ENCODE measurements around the gene TBPL1.

The TBPL1 gene

DNA sequence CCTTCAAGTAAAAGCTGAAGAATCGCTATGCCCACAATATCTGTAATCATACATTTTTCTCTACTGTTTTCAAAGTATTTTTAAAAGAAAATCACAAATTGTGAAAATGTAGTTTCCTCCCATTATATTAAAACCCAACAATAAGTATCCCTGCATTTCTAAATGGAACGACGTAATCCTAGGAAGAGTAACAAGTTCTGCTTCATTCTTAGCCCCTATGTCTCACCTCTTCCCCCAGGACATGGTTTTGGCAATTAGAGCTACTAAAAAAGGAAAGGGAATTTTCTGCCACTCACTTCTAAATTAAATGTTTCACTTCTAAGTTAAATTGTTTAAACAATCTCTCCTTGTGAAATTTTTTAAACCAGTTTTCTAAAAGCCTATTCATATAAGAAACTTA lies 47.4 kb downstream of the TBPL1 start (continued):
- TF ChIP-seq ISL1 (CRISPR knock-in tag; IDR thresholded peaks at IDR 0.05), result no peak
- TF ChIP-seq, protein P1, sequence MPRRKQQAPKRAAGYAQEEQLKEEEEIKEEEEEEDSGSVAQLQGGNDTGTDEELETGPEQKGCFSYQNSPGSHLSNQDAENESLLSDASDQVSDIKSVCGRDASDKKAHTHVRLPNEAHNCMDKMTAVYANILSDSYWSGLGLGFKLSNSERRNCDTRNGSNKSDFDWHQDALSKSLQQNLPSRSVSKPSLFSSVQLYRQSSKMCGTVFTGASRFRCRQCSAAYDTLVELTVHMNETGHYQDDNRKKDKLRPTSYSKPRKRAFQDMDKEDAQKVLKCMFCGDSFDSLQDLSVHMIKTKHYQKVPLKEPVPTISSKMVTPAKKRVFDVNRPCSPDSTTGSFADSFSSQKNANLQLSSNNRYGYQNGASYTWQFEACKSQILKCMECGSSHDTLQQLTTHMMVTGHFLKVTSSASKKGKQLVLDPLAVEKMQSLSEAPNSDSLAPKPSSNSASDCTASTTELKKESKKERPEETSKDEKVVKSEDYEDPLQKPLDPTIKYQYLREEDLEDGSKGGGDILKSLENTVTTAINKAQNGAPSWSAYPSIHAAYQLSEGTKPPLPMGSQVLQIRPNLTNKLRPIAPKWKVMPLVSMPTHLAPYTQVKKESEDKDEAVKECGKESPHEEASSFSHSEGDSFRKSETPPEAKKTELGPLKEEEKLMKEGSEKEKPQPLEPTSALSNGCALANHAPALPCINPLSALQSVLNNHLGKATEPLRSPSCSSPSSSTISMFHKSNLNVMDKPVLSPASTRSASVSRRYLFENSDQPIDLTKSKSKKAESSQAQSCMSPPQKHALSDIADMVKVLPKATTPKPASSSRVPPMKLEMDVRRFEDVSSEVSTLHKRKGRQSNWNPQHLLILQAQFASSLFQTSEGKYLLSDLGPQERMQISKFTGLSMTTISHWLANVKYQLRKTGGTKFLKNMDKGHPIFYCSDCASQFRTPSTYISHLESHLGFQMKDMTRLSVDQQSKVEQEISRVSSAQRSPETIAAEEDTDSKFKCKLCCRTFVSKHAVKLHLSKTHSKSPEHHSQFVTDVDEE (CRISPR knock-in tag; IDR thresholded peaks at IDR 0.05), result no peak
- no peak for TF ChIP-seq GLIS3 (CRISPR knock-in tag; IDR thresholded peaks at IDR 0.05)
- no peak for TF ChIP-seq ZFP3 (CRISPR knock-in tag; IDR thresholded peaks at IDR 0.05)

DNA sequence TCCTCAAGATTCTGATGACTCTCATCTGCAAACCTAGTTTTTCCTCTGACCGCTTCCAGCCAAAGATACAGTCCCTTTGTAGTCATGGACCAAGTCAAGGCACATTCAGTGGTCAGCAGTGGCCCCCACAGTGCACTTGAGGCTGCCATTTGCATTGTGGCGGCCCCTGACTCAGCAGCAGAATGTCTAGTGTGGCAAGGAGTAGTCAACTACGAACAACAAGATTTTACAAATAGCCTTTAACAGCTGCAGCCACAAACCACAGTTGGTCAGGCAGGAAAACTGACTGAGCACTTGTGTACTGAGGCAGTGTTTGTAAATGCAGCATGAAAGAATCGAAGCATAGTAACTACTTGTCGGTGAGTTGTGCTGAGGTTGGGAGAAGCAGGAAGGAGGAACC lies 49.8 kb downstream of the TBPL1 start:
- no peak for ATAC-seq
- TF ChIP-seq PPARA (CRISPR knock-in tag; IDR thresholded peaks at IDR 0.05; ENCODE audit: borderline replicate concordance) (no peak), ISL1 (CRISPR knock-in tag; IDR thresholded peaks at IDR 0.05) (no peak), ZNF8 (CRISPR knock-in tag; IDR thresholded peaks at IDR 0.05) (no peak), RARB (CRISPR knock-in tag; IDR thresholded peaks at IDR 0.05) (no peak), OSR1 (CRISPR knock-in tag; IDR thresholded peaks at IDR 0.05) (no peak), ZC3H10 (CRISPR knock-in tag; IDR thresholded peaks at IDR 0.05) (no peak), SNAI2 (CRISPR knock-in tag; IDR thresholded peaks at IDR 0.05) (no peak), BACH2 (CRISPR knock-in tag; IDR thresholded peaks at IDR 0.05; ENCODE audit: borderline replicate concordance) (no peak), ZNF70 (CRISPR knock-in tag; IDR thresholded peaks at IDR 0.05) (no peak), CSDC2 (CRISPR knock-in tag; IDR thresholded peaks at IDR 0.05) (no peak)
- TF ChIP-seq, protein P1 (CRISPR knock-in tag; IDR thresholded peaks at IDR 0.05), result no peak
- TF ChIP-seq, protein P2, sequence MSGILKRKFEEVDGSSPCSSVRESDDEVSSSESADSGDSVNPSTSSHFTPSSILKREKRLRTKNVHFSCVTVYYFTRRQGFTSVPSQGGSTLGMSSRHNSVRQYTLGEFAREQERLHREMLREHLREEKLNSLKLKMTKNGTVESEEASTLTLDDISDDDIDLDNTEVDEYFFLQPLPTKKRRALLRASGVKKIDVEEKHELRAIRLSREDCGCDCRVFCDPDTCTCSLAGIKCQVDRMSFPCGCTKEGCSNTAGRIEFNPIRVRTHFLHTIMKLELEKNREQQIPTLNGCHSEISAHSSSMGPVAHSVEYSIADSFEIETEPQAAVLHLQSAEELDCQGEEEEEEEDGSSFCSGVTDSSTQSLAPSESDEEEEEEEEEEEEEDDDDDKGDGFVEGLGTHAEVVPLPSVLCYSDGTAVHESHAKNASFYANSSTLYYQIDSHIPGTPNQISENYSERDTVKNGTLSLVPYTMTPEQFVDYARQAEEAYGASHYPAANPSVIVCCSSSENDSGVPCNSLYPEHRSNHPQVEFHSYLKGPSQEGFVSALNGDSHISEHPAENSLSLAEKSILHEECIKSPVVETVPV (CRISPR knock-in tag; IDR thresholded peaks at IDR 0.05), result no peak
- TF ChIP-seq, protein P3, sequence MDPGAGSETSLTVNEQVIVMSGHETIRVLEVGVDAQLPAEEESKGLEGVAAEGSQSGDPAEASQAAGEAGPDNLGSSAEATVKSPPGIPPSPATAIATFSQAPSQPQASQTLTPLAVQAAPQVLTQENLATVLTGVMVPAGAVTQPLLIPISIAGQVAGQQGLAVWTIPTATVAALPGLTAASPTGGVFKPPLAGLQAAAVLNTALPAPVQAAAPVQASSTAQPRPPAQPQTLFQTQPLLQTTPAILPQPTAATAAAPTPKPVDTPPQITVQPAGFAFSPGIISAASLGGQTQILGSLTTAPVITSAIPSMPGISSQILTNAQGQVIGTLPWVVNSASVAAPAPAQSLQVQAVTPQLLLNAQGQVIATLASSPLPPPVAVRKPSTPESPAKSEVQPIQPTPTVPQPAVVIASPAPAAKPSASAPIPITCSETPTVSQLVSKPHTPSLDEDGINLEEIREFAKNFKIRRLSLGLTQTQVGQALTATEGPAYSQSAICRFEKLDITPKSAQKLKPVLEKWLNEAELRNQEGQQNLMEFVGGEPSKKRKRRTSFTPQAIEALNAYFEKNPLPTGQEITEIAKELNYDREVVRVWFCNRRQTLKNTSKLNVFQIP (CRISPR knock-in tag; IDR thresholded peaks at IDR 0.05; ENCODE audit: borderline replicate concordance, low read depth), result no peak

DNA sequence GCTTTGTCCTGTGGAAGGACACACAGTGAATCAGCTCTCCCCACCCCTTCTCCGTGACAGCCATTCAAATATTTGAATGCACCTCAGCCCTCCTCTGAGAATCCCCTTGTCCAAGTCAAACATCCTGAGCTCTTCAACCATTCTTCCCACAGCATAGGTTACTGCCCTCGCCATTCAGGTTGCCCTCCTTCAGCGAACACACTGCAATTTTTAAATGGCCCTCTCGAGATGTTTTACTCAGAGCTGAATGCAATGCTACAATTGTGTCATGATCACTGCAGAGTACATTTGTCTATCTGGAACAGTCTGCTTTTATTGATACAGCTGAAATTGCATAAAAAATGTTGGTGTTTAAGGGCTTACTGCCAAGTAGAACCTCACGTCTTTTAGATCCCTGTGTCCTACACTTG lies 50.5 kb downstream of the TBPL1 start:
- no peak for TF ChIP-seq ZNF70 (CRISPR knock-in tag; IDR thresholded peaks at IDR 0.05)
- no peak for TF ChIP-seq OSR1 (CRISPR knock-in tag; IDR thresholded peaks at IDR 0.05)
- no peak for TF ChIP-seq SNAI2 (CRISPR knock-in tag; IDR thresholded peaks at IDR 0.05)
- ATAC-seq, result no peak; the same call in 2 of the 3 replicates

DNA sequence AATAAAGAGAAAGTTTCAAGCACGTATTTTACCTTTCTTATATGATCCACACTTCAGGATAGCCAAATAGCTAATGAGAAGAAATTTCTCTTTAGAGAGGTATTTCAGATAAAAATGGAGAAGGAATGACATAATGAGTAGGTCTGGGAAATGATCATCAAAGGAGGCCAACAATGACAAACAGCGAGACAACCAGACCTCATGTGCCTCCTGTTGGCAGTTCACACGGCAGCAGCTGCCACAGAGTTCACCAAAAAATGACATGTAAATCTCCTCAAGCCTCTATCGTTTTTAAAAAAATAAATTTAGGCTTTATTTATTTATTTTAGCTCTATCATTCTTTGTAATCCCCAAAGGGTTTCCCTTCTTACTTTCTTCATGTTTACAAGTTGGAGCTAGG lies 51.7 kb downstream of the TBPL1 start:
- TF ChIP-seq ZNF70 (CRISPR knock-in tag; IDR thresholded peaks at IDR 0.05) (no peak), ARNTL (CRISPR knock-in tag; IDR thresholded peaks at IDR 0.05; ENCODE audit: borderline replicate concordance, low read depth) (no peak), SNAI2 (CRISPR knock-in tag; IDR thresholded peaks at IDR 0.05) (no peak), OSR1 (CRISPR knock-in tag; IDR thresholded peaks at IDR 0.05) (no peak), TOX (CRISPR knock-in tag; IDR thresholded peaks at IDR 0.05; ENCODE audit: borderline replicate concordance) (no peak), BACH2 (CRISPR knock-in tag; IDR thresholded peaks at IDR 0.05; ENCODE audit: borderline replicate concordance) (no peak), RARB (CRISPR knock-in tag; IDR thresholded peaks at IDR 0.05) (no peak), TCF4 (CRISPR knock-in tag; IDR thresholded peaks at IDR 0.05; ENCODE audit: borderline replicate concordance) (no peak), ESRRG (CRISPR knock-in tag; IDR thresholded peaks at IDR 0.05) (no peak), ZC3H10 (CRISPR knock-in tag; IDR thresholded peaks at IDR 0.05) (no peak)
- TF ChIP-seq, protein P1 (CRISPR knock-in tag; IDR thresholded peaks at IDR 0.05), result no peak
- ATAC-seq, result no peak
